GM21367 (cell line): Measurements from ENCODE around the gene FUCA2.
"Not testable (repeated sequence)": the region's sequence is repeated elsewhere in the genome, so short reads cannot be mapped to it uniquely, and the experiment has no call there.

Experiments
- ATAC-seq: cut with Tn5 transposase; IDR thresholded peaks from one replicate; pipeline ENCODE4 v1.9.1; 2021; ENCODE audit not compliant: unreplicated experiment

The FUCA2 gene

DNA sequence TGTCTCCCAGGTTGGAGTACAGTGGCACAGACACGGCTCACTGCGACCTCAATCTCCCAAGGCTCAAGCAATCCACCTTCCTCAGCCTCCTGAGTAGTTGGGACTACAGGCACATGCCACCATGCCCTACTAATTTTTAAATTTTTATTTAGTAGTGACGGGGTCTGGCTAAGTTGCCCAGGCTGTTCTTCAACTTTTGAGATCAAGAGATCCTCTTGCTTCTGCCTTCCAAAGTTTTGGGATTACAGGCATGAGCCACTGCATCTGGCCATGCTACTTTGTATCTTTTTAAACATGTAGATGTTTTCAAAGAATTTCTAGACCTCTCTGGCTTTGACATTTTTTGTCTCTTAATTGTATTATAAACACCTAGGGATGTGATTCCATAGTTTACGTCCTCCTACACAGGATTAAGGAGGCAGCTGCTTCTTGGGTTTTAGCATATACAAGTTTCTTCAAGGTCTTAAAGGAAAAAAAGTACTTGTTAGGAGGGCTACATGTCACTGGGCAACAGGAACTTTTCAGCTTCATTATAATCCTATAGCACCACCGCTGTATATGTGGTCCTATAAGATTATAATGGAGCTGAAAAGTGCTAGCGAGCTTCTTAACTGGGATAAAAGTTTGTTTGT is 62.3 kb downstream of the FUCA2 start:
- ATAC-seq: no peak

- not testable (repeated sequence) for ATAC-seq
Measured at GRCh38 chr6:143447865-143448264, 63.7 kb downstream of the FUCA2 start.
